Retinal pigment epithelial cell (primary cell): ENCODE results near the gene PROM2.

ENCODE experiments used
- DNase-seq: peaks from one replicate; pipeline ENCODE4 v3.0.0-alpha.2; 2010; ENCODE audit warnings: low read depth
- H3K4me3 ChIP-seq: 2 replicates; pipeline ENCODE4 v1.5.1; 2011; ENCODE audit warnings: mild to moderate bottlenecking, low read length, control low read depth, moderate library complexity
- CTCF ChIP-seq: conservative IDR thresholded peaks from 2 replicates; pipeline ENCODE4 v1.5.1; 2011; ENCODE audit warnings: low read depth, low read length, control low read depth, inconsistent platforms

Gene PROM2

GRCh38 chr2:95300450-95300849 is 26.2 kb downstream of the PROM2 start:
- no peak overlapping the region for H3K4me3 ChIP-seq
- no peak for TF ChIP-seq CTCF
- DNase-seq, result no peak

- TF ChIP-seq CTCF, result no peak
- no peak overlapping the region for H3K4me3 ChIP-seq
- no peak for DNase-seq
Observed at GRCh38 chr2:95301186-95301585, 26.9 kb downstream of the PROM2 start.

- H3K4me3 ChIP-seq, result no peak overlapping the region
- no peak for TF ChIP-seq CTCF
- no peak for DNase-seq
Observed at GRCh38 chr2:95301876-95302641, 27.8 kb downstream of the PROM2 start.

- TF ChIP-seq CTCF, result no peak
- DNase-seq, result no peak
- no peak overlapping the region for H3K4me3 ChIP-seq
Observed at GRCh38 chr2:95303191-95303919, 29.1 kb downstream of the PROM2 start.

- H3K4me3 ChIP-seq, result no peak overlapping the region
- no peak for DNase-seq
- TF ChIP-seq CTCF, result no peak
Observed at GRCh38 chr2:95305380-95306061, 31.3 kb downstream of the PROM2 start.

- DNase-seq, result no peak
- no peak for TF ChIP-seq CTCF
Observed at GRCh38 chr2:95306336-95306895, 32.2 kb downstream of the PROM2 start.

More at GRCh38 chr2:95306336-95306895, 32.2 kb downstream of the PROM2 start:
- no peak overlapping the region for H3K4me3 ChIP-seq
